Kasumi-1 (cell line): ENCODE data around the gene CRADD.

Experiments
- DNase-seq, 2 experiments: peaks; one replicate each; lab custom pipeline; 2025; lab: John Stamatoyannopoulos, UW

CRADD gene

DNA sequence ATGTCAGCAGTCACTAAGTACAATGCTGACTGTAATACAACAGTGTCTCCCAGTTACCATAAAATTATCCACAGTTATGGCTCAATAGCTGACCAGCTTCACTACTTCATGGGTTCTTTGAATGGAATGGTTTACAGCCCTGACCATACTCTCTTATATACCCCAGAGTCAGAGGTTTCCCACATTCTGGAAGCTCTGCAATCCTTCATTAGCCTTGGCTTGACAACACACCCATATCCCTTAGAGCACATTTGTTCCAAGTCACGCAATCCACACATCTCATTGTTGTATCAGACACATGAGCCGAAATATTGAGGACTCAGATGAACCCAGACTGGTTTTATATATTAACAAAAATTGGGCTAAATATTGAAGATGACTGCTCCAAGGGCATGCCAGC lies 261.8 kb downstream of the CRADD start:
- DNase-seq = no peak

DNA sequence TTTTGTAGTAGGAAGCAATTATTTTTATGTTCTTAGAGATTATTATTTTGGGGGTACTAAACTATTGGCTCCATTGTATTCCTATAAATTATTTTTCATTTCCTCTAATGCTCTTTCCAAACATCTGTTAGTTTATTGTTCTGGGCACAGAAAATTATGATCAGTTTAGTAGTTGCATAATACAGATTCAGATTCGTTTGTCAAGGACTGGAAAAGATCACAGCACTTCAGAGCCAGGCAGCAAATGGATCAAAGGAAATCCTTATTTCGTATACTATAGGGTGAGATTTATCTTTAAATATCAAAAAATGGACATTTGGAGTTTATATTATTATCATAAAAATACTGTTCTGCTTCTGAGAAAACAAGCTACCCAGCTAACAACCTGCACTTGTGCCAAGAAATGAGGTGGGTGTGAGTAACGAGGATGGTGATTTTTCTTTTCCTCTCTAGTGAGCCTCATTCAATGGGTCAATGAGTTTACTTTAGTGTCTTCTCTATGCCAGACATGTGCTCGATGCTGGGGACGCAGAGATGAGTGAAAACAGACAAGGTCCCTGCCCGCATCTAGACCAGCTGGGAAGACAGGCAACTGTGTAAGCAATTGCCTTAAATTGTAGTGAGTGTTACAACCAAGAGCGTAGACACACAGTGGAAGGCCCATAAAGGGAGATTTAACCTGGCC lies 262.6 kb downstream of the CRADD start:
- no peak for DNase-seq

DNA sequence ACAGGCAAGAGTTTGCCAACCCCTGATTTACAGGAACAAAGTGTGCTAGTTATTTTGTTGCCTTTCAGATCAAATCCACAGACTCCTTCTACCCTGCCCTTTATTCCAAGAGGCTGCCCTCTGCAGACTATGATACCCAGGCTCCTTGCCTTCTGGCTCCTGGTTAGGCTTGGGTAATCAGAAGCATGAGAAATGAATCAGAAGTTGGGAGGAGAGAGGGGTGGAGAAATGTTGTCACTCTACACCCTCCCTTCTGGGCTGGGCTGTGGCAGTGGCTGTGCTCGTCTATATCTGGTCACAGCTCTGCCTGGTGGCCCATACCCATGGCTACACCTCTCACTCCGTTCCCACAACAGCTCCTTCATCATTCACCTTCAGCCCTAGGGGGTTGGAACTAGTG lies 266.6 kb downstream of the CRADD start:
- no peak for DNase-seq

DNA sequence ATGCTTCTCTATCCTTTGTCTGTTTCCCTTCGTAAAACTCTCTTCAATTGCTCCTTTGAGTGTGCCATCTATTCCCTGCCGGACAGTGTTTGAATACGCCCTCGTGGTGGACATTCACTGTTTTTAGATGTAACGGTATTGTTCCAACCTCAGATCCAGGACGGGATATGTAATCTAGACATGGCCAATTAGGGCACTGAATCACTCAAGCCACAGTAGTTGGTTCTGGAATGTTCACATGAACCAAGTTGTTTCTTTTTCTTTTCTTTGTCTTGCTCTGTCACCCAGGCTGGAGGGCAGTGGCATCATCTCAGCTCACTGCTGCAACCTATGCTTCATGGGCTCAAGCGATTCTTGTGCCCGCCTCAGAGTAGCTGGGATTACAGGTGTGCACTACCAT lies 267.0 kb downstream of the CRADD start:
- DNase-seq = no peak
